HG02943 (cell line): Measurements from ENCODE around the gene PTPN6.

Experiments
- ATAC-seq: cut with Tn5 transposase; IDR thresholded peaks from one replicate; pipeline ENCODE4 v1.9.1; 2021; ENCODE audit warnings: mild to moderate bottlenecking, low read depth, moderate library complexity; ENCODE audit not compliant: unreplicated experiment

Gene PTPN6

GRCh38 chr12:6953442-6954315 is 2.5 kb downstream of the PTPN6 start:
- peak; percentile 43 for ATAC-seq

- no peak for ATAC-seq
These were observed 3.4 kb downstream of the PTPN6 start for GRCh38 chr12:6954316-6955107.

- ATAC-seq, result no peak
These were observed 4.2 kb downstream of the PTPN6 start for GRCh38 chr12:6955108-6956020.

GRCh38 chr12:6956021-6956727 is 5.0 kb downstream of the PTPN6 start:
- ATAC-seq, result no peak

DNA sequence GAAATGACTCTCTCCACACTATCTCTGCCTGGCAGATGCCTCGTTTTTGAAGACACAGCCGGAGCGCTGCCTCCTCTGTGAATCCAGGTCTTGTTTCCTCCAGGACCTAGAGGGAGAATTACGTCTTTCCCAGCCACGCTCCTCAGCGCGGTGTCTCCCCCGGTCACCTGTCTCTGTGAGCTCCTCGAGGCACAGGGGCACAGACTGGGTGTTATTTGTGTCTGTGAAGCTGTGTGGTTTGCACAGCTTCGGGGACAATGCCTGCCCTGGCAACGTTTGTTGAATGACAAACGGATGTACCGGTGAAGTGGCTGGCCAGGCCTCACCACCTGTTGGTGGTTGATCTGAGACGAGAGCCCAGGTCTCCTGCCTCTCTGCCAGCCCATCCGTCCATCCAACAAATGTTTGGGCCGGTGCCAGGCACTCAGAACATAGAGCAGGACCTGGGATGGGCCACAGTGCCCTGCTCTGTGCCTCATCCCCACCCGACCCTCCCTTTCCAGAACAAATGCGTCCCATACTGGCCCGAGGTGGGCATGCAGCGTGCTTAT is 6.1 kb downstream of the PTPN6 start:
- ATAC-seq, result no peak

GRCh38 chr12:6957741-6958608 is 6.8 kb downstream of the PTPN6 start:
- ATAC-seq, result no peak

DNA sequence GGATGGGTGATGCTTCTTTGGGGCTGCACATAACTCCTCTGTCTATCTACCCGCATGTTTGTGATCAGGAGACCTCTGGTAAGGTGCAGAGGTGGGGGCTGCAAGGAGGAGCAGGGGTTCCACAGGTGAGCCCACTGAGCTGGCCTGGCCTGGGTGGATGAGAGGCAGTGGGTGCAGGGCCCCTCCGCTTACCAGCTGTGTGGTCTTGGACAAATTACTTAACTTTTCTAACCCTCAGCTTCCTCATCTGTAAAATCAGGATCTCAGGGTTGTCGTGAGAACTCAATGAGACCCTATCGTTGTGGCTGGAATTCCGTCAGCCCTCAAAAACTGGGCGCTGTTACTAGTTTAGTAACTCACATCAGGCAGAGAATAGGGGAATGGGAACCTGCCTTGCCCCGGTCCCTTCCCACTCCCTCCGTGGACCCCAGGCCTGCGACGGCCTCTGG is 7.5 kb downstream of the PTPN6 start:
- ATAC-seq, result no peak

- ATAC-seq, result peak; percentile 58
These were observed 8.1 kb downstream of the PTPN6 start for GRCh38 chr12:6959058-6959804.

GRCh38 chr12:6959805-6960592 is 8.8 kb downstream of the PTPN6 start:
- no peak for ATAC-seq

GRCh38 chr12:6960593-6961277 is 9.6 kb downstream of the PTPN6 start:
- ATAC-seq, result no peak

DNA sequence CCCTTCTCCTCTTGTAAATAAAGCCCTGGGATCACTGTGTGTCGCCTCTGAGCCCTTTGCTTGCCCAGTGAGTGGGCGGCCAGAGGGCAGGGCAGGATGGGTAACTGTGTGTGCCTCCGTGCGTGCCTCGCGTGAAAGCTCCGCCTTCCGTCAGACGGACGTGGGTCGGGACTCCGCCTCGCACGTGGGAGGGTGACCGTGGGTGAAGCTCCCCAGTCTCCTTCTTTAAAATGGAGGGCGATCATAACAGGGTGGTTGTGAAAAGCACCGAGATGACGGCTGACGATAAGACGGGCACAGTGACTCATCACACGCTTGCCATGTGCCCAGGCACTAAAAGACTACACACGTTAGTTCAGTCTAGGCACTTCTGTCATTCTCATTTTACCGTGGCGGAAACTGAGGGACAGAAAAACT is 10.1 kb downstream of the PTPN6 start:
- no peak for ATAC-seq

- ATAC-seq, result no peak
These were observed 10.6 kb downstream of the PTPN6 start for GRCh38 chr12:6961695-6962284.

DNA sequence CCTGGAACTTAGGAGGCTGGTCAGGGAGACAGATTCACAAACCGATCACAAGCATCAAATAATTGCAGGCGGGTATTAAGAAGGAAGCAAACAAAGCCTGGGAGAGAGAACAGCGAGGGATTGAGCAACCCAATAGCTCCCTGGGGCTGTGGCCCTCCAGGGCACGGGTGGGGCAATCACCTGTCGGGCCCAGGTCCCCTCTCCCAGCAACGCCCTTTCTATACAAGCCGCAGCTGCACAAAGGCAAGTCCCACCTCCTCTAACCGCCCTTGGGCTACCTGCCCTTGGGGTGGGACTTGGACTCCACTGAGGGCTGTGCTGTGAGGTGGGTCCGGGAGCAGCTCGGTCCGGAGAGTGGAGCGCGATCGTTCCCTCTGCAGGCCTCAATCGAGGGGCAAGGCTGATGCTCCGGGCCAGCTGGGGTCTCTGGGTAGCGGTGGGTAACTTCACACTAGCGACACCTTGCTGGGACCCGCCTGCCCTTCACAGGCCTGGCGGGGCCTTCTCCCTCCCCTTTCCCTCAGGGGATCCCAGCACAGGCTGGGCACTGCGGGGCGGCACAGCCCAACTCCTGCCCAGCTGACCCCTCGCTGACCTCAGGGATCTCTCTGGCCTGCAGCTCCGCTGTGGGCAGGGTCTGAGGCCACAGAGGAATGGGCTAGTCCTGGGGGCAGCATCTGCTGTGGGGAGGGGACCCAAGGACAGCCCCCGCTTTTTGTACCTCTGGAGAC is 11.3 kb downstream of the PTPN6 start:
- no peak for ATAC-seq

DNA sequence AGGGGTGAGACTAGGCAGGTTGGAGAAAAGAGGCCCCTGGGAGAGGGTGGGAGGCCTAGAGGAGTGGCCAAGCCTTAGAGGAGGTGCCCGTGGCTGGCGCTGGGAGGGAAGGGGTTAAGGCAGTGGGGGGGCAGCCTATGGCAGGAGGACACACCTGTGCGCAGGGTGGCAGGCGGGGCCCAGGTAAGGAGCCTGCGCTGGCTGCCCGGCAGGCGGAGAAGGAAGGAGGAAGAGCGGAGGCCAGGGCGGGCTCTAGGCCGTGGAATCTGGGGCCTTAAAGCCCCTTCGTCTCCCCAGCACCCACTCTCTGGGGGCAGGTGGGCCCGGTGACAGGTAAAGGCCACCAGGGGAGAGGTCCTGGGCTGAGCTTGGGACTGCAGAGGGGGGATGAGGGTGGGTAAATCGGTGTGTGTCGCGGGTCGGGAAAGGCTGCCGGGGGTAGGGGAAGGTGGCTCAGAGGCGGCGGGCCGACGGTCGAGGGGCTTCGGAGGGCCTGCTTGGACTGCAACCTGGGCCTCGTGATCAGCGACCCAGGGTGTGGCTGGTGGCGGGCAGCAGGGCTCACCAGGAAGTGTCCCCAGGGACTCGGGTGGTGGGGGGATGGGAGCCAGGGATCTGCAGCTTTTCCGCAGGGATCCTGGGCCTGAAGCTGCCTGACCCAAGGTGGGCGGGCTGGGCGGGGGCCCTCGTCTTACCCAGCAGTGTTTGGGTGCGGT is 12.0 kb downstream of the PTPN6 start:
- ATAC-seq, result no peak
